Dermis lymphatic vessel endothelial cell (primary cell): ENCODE measurements around the gene AP4S1. TPM values are rescaled to one million over a fixed set of nuclear protein-coding genes. Genes with fewer than 3 reads are reported as not detected.

Experiments
- total RNA-seq: library from RNA; depleted of rRNA; stranded (reverse); fragments of >200 nt; gene quantifications from 2 replicates; pipeline ENCODE4 v1.2.1, GENCODE V29; 2014

Gene AP4S1
- 4.3 and 6.0 TPM in 2 replicates for total RNA-seq

GRCh38 chr14:31025367-31026076, at the start of gene AP4S1:
Gene AP4S1, plus strand, starts transcription at chr14:31025649. Its CDS starts 40,548 bp downstream, at chr14:31066197.

GRCh38 chr14:31026077-31026449, 614 bp downstream of the AP4S1 start, which contains the start of gene STRN3:
Gene STRN3, minus strand, starts transcription at chr14:31026379. Its CDS starts 194 bp downstream, at chr14:31026185.

Other genes starting within 250 kb of the AP4S1 start
- 8.8 and 32.4 TPM in 2 replicates for gene COCH, start 151.1 kb upstream of the AP4S1 start, total RNA-seq
- gene STRN3, start 730 bp downstream of the AP4S1 start, total RNA-seq, result 49.2 and 70.9 TPM in 2 replicates
- gene HECTD1, start 182.1 kb downstream of the AP4S1 start, total RNA-seq, result 303 and 351 TPM in 2 replicates